Neuron (in vitro differentiated cells): ENCODE measurements around the gene REL.

Source experiments
- H2AFZ ChIP-seq: one replicate; pipeline ENCODE4 v1.6.1; 2013; ENCODE audit warnings: low read depth, mild to moderate bottlenecking, inconsistent platforms, low read length, moderate library complexity
- H3K27me3 ChIP-seq: one replicate; pipeline ENCODE4 v1.6.1; 2013; ENCODE audit warnings: low read length; ENCODE audit not compliant: insufficient read depth
- H3K36me3 ChIP-seq: one replicate; pipeline ENCODE4 v1.6.1; 2013; ENCODE audit warnings: low read length; ENCODE audit not compliant: insufficient read depth
- H3K4me1 ChIP-seq: one replicate; pipeline ENCODE4 v1.6.1; 2013; ENCODE audit warnings: low read length; ENCODE audit not compliant: insufficient read depth
- H3K4me3 ChIP-seq: 2 replicates; pipeline ENCODE4 v1.5.1; 2013; ENCODE audit warnings: mild to moderate bottlenecking, low read length, moderate library complexity
- H3K9me3 ChIP-seq: one replicate; pipeline ENCODE4 v1.6.1; 2013; ENCODE audit warnings: low read length

Gene REL

GRCh38 chr2:60947056-60947455, 65.7 kb downstream of the REL start:
- Histone ChIP-seq H3K4me3 (no peak overlapping the region), H3K9me3 (peaks cover 4% of the 10 kb centered on the region), H3K36me3 (no peaks in the 10 kb centered on the region), H2AFZ (no peak overlapping the region), H3K27me3 (no peaks in the 10 kb centered on the region), H3K4me1 (no peaks in the 10 kb centered on the region)

- H2AFZ ChIP-seq: no peak overlapping the region
- peaks cover 4% of the 10 kb centered on the region for H3K9me3 ChIP-seq
- H3K4me3 ChIP-seq: no peak overlapping the region
- H3K27me3 ChIP-seq: no peaks in the 10 kb centered on the region
- H3K4me1 ChIP-seq: no peaks in the 10 kb centered on the region
- H3K36me3 ChIP-seq: no peaks in the 10 kb centered on the region
These were observed 66.8 kb downstream of the REL start for GRCh38 chr2:60948161-60948560.

GRCh38 chr2:60948926-60949579, 67.7 kb downstream of the REL start:
- Histone ChIP-seq H3K36me3 (no peaks in the 10 kb centered on the region), H2AFZ (no peak overlapping the region), H3K4me1 (no peaks in the 10 kb centered on the region), H3K4me3 (no peak overlapping the region), H3K9me3 (peaks cover 4% of the 10 kb centered on the region), H3K27me3 (no peaks in the 10 kb centered on the region)

GRCh38 chr2:60954139-60954538, 72.8 kb downstream of the REL start:
- no peaks in the 10 kb centered on the region for H3K27me3 ChIP-seq
- peaks cover 3% of the 10 kb centered on the region for H3K9me3 ChIP-seq
- no peaks in the 10 kb centered on the region for H3K36me3 ChIP-seq
- H3K4me1 ChIP-seq: no peaks in the 10 kb centered on the region
- H3K4me3 ChIP-seq: no peak overlapping the region
- no peak overlapping the region for H2AFZ ChIP-seq

- no peak overlapping the region for H3K4me3 ChIP-seq
- no peaks in the 10 kb centered on the region for H3K36me3 ChIP-seq
- no peak overlapping the region for H2AFZ ChIP-seq
- H3K9me3 ChIP-seq: no peaks in the 10 kb centered on the region
- H3K27me3 ChIP-seq: no peaks in the 10 kb centered on the region
- H3K4me1 ChIP-seq: no peaks in the 10 kb centered on the region
These were observed 75.8 kb downstream of the REL start for GRCh38 chr2:60957224-60957623.

GRCh38 chr2:60957643-60958042, 76.3 kb downstream of the REL start:
- no peak overlapping the region for H2AFZ ChIP-seq
- no peaks in the 10 kb centered on the region for H3K36me3 ChIP-seq

GRCh38 chr2:60958361-60958760, 77.0 kb downstream of the REL start:
- Histone ChIP-seq H3K4me1 (no peaks in the 10 kb centered on the region), H3K4me3 (no peak overlapping the region), H3K27me3 (no peaks in the 10 kb centered on the region), H3K9me3 (no peaks in the 10 kb centered on the region), H2AFZ (no peak overlapping the region), H3K36me3 (no peaks in the 10 kb centered on the region)

More at GRCh38 chr2:60957643-60958042, 76.3 kb downstream of the REL start:
- Histone ChIP-seq H3K4me1 (no peaks in the 10 kb centered on the region), H3K27me3 (no peaks in the 10 kb centered on the region), H3K9me3 (no peaks in the 10 kb centered on the region), H3K4me3 (no peak overlapping the region)

- Histone ChIP-seq H3K36me3 (no peaks in the 10 kb centered on the region), H3K4me1 (no peaks in the 10 kb centered on the region), H3K27me3 (no peaks in the 10 kb centered on the region), H2AFZ (no peak overlapping the region), H3K4me3 (no peak overlapping the region), H3K9me3 (no peaks in the 10 kb centered on the region)
These were observed 77.4 kb downstream of the REL start for GRCh38 chr2:60958800-60959199.

- Histone ChIP-seq H3K9me3 (no peaks in the 10 kb centered on the region), H2AFZ (no peak overlapping the region), H3K4me1 (no peaks in the 10 kb centered on the region), H3K36me3 (no peaks in the 10 kb centered on the region), H3K4me3 (no peak overlapping the region), H3K27me3 (no peaks in the 10 kb centered on the region)
These were observed 78.1 kb downstream of the REL start for GRCh38 chr2:60959501-60959900.

- Histone ChIP-seq H3K4me1 (no peaks in the 10 kb centered on the region), H3K4me3 (no peak overlapping the region), H3K27me3 (no peaks in the 10 kb centered on the region), H2AFZ (no peak overlapping the region), H3K36me3 (no peaks in the 10 kb centered on the region), H3K9me3 (no peaks in the 10 kb centered on the region)
These were observed 79.3 kb downstream of the REL start for GRCh38 chr2:60960706-60961105.

- no peaks in the 10 kb centered on the region for H3K4me1 ChIP-seq
- H3K4me3 ChIP-seq: no peak overlapping the region
- no peaks in the 10 kb centered on the region for H3K9me3 ChIP-seq
- H3K36me3 ChIP-seq: no peaks in the 10 kb centered on the region
- no peaks in the 10 kb centered on the region for H3K27me3 ChIP-seq
- no peak overlapping the region for H2AFZ ChIP-seq
These were observed 80.1 kb downstream of the REL start for GRCh38 chr2:60961457-60961856.

- no peaks in the 10 kb centered on the region for H3K9me3 ChIP-seq
- H3K4me1 ChIP-seq: no peaks in the 10 kb centered on the region
- no peak overlapping the region for H2AFZ ChIP-seq
- no peaks in the 10 kb centered on the region for H3K36me3 ChIP-seq
- H3K4me3 ChIP-seq: no peak overlapping the region
- H3K27me3 ChIP-seq: no peaks in the 10 kb centered on the region
These were observed 81.2 kb downstream of the REL start for GRCh38 chr2:60962528-60962927.

- Histone ChIP-seq H3K4me3 (no peak overlapping the region), H3K36me3 (no peaks in the 10 kb centered on the region), H3K4me1 (no peaks in the 10 kb centered on the region), H2AFZ (no peak overlapping the region), H3K27me3 (no peaks in the 10 kb centered on the region), H3K9me3 (no peaks in the 10 kb centered on the region)
These were observed 81.8 kb downstream of the REL start for GRCh38 chr2:60963190-60963589.
